Activated T-helper 9 cell treated with anti-CD3 and anti-CD28 coated beads, Interleukin-2, amount 50 U/mL, for 16 hours (primary cell): ENCODE results near the gene LNP1.
"Not testable (repeated sequence)": the region's sequence is repeated elsewhere in the genome, so short reads cannot be mapped to it uniquely, and the experiment has no call there.

ENCODE experiments used
- DNase-seq: peaks from one replicate; pipeline ENCODE4 v3.0.0-alpha.2; 2020; ENCODE audit warnings: low read depth

The LNP1 gene

DNA sequence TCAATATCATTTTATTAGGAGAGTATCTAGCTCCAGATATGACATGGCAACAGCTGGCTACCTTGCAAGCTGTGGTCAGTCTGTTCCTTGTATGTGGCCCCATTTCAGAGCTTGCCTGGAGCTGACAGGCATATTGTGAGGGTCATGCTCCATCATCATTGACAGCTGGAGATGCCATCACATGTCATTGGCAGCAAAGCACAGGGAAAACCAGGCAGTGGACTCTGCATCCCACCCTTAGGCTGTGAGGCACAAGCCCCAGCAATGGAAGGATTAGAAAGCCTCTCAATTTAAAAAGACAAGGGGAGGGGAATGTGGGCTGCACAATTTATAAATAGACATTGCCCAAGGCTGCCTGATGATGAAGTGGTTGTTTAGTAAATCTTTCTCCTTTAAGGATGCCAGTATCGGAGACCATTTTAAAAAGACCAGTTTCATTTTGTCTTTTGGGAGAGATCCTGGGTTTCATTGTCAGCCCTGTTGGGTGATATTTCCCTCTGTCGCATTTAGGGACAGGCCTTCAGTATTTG lies 27.9 kb downstream of the LNP1 start:
- DNase-seq = no peak

GRCh38 chr3:100436951-100437350 lies 35.6 kb downstream of the LNP1 start:
- DNase-seq = no peak

DNA sequence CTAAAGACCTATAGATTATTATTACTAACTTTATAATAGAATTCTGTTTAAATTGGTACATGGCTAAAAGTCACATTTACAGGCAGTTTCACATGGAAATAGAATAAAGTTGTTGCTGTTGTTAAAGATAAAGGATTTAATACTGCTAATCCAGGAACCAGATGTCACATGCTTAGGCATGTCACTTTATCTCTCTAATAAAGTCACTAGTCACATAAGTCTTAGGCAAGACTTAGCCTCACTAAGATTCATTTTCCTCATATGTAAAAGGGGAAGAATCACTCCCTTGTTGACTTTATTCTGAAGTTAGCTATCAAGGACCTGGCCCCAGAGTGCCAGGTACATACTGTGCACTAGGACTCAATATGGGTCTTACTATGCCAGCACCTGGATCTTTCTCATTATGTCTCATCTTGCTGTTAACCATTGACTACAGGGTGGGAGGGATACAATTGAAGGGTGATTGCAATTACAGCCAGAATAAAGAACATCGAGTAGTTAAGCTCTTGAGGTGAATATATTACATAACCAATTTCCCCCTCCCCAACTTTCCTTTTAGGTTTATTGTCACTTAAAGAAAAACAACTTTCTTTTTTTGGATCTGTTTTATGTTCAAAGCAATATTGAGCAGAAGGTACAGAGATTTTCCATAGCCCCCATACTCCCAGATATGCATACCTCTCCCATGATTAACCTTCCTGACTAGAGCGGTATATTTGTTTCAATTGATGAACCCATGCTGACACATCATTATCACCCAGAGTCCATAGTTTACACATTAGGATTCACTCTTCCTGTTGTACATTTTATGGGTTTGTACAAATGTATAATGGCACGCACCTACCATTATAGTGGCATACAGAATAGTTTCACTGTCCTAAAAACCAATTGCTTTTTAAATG lies 36.6 kb downstream of the LNP1 start:
- no peak for DNase-seq

DNA sequence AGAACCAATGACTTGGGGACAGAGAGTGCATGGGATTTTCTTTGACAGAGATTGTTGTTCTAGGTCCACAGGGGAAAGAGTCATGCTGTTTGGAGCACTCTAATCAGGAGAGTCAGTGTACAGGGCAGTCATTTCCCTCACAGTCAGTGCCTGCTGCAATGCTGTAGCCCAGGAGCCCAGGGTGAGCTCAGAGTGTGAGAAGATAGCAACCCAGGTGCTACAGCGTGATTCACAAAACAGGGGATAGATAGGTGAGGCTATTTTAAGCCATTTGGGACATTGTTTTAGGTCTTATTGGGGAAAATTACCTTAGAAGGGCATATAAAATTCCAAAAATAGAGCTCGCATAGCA lies 37.3 kb downstream of the LNP1 start:
- no peak for DNase-seq

DNA sequence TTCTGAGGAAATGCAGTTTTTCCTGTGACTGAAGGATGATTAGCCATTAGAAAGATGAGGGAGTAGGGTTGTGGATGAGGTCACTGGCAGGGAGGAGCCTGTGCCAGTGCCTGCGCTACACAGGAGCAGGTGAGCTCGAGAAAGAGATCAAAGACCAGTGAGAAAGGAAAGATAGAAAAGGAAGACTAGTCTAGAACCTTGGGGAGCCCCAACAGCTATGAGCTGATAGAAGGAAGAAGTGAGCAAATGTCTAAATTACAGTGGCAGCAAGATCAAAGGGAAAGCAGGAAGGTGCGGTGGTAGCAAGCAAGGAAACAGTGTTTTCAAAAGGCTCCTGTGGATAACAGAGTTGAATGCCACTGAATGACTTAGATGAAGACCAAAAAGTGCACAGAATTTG lies 39.6 kb downstream of the LNP1 start:
- DNase-seq = no peak

GRCh38 chr3:100443690-100444089 lies 42.4 kb downstream of the LNP1 start:
- no peak for DNase-seq

GRCh38 chr3:100447067-100447466 lies 45.7 kb downstream of the LNP1 start:
- DNase-seq = not testable (repeated sequence)

- DNase-seq = no peak
Measured at GRCh38 chr3:100448079-100448478, 46.7 kb downstream of the LNP1 start.

DNA sequence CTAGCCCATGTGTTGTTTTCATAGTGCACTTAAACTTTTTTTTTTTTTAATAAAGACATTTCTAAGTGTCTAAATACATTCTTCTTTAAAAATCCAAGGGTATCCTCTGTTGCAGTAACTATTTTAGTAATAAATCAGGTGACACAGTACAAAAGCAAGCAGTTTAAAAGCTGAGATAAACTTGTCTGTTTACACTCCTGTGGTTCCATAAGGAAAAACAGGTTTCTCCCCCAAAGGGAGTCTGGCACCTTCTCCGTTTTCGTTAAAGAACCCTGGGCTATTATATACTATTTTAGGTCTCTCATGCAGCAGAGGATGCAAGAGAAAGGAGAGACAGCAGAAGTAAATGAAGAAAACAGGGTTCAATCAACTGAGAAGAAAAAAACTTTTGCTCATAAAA lies 47.9 kb downstream of the LNP1 start:
- no peak for DNase-seq

DNA sequence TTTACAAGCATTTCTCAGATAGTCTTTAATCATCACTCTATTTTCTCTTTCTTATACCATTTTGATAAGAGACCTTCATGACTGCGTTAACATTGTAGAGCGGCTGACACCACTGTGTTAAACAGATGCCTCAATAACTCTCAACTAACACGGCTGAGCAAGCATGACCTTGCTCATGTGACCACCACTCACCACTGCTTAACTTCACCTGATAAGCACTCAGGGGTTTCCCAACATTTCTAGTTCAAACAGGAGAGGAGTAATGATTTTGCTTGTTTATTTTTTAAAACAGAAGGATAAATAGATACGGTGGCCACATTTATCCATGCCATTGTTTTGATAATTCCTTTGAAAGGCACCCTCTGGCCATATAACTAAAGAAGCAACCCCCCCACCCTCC lies 53.3 kb downstream of the LNP1 start:
- DNase-seq = no peak

- DNase-seq = no peak
Measured at GRCh38 chr3:100455841-100456550, 54.7 kb downstream of the LNP1 start.

GRCh38 chr3:100456745-100457144 lies 55.4 kb downstream of the LNP1 start:
- no peak for DNase-seq

DNA sequence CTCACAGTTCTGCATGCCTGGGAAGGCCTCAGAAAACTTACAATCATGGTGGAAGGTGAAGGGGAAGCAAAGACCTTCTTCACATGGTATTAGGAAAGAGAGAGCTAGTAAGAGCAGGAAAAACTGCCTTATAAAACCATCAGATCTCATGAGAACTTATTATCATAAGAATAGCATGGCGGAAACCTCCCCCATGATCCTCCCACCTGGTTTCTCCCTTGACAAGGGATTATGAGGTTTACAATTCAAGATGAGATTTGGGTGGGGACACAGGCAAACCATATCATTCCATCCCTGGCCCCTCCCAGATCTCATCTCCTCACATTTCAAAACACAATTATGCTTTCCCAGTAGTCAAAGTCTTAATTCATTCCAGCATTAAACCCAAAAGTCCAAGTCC lies 56.5 kb downstream of the LNP1 start:
- DNase-seq = no peak

- no peak for DNase-seq
Measured at GRCh38 chr3:100458814-100459213, 57.5 kb downstream of the LNP1 start.

- DNase-seq = no peak
Measured at GRCh38 chr3:100463002-100463401, 61.7 kb downstream of the LNP1 start.

DNA sequence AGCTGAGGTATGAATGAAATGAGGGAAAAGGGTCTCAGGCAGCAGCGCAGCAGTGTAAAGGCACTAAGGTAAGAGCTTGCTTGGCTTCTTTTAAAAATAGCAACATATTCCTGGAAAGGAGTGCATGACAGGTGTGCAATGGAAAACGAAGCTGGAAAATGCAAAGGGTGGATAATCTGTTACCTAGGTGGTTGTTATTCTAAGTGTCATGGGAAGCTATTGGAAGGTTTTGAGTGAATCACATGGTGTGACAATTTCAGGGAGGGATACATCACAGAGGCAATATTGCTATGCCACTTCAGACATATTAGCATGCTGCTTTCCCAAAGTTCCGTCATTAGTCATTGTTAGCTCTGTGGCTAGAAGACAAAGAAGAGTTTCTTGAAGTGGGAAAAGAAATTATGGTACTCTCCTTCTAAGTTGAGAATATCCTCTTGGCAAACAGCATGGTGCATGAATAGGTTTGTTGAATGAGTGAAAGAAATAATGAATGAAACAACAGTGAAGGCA lies 62.4 kb downstream of the LNP1 start:
- DNase-seq = no peak

- no peak for DNase-seq
Measured at GRCh38 chr3:100465892-100466777, 64.8 kb downstream of the LNP1 start.

DNA sequence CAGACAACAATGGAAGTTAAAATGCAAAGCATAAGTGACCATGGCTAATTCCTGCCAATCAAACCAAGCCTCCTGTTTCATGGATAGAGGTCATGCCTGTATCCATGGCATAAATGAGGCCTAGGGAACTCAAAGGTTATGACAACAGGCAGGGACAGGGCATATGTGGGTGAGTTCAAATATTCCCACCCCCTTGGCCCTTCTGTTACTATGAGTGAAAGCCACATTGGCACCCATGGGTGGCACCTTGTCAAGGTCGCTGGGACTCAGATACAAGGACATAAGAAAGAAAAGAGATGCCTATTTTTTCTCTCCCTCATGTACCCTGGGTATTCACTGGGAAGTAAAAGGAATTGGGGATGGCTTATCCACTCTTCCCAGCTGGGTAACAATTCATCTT lies 65.8 kb downstream of the LNP1 start:
- DNase-seq = no peak

GRCh38 chr3:100468676-100469075 lies 67.3 kb downstream of the LNP1 start:
- DNase-seq = no peak

GRCh38 chr3:100470951-100471350 lies 69.6 kb downstream of the LNP1 start:
- no peak for DNase-seq

- DNase-seq = no peak
Measured at GRCh38 chr3:100471444-100471843, 70.1 kb downstream of the LNP1 start.

- not testable (repeated sequence) for DNase-seq
Measured at GRCh38 chr3:100477851-100478360, 76.6 kb downstream of the LNP1 start.
